K562 (cell line): ENCODE measurements around the gene RBPJL. TPM values are rescaled to one million over a fixed set of nuclear protein-coding genes. Genes with fewer than 3 reads are reported as not detected.
A peak's percentile ranks its signal among the peaks of the same experiment; 100 is the strongest.

Source experiments
- CBFA2T2 ChIP-seq: fragments of 450-650 bp; conservative IDR thresholded peaks from 2 replicates; pipeline ENCODE4 v1.6.1; 2017; ENCODE audit warnings: mild to moderate bottlenecking
- ELF1 ChIP-seq: fragments of 200-800 bp; sonication (Bioruptor generic); IDR thresholded peaks from 2 replicates; pipeline ENCODE4 v1.6.1; 2016; ENCODE audit warnings: missing genetic modification characterization, missing compliant biosample characterization
- GATA2 ChIP-seq: sonication (generic); formaldehyde crosslinking; IDR thresholded peaks from 2 replicates; pipeline ENCODE4 v1.4.0; 2020; ENCODE audit warnings: mild to moderate bottlenecking, missing genetic modification reagents
- GTF2E2 ChIP-seq: fragments of 200-800 bp; sonication (Bioruptor generic); IDR thresholded peaks from 2 replicates; pipeline ENCODE4 v1.6.1; 2016; ENCODE audit warnings: missing genetic modification characterization, missing compliant biosample characterization
- GTF2F1 ChIP-seq: IDR thresholded peaks from 2 replicates; pipeline ENCODE4 v1.6.1; 2011; ENCODE audit warnings: low read depth, low read length, improper control_type of control experiment
- HDAC6 ChIP-seq: IDR thresholded peaks from 2 replicates; pipeline ENCODE4 v1.6.1; 2012; ENCODE audit warnings: low read depth, mild to moderate bottlenecking, control low read depth, inconsistent platforms, low read length, moderate library complexity
- MCM5 ChIP-seq: fragments of 450-650 bp; IDR thresholded peaks from 2 replicates; pipeline ENCODE4 v1.6.1; 2016; ENCODE audit warnings: low read depth
- NCOA1 ChIP-seq: fragments of 450-650 bp; IDR thresholded peaks from 2 replicates; pipeline ENCODE4 v1.6.1; 2016; ENCODE audit warnings: low read depth
- NCOA2 ChIP-seq, 2 experiments: fragments of 450-650 bp; IDR thresholded peaks; 2 replicates each; pipeline ENCODE4 v1.6.1; 2018; ENCODE audit warnings: mild to moderate bottlenecking in 2 of 2, moderate library complexity in 1 of 2; ENCODE audit not compliant: partially characterized antibody in 2 of 2
- PHF8 ChIP-seq: fragments of 200-600 bp; sonication (generic); IDR thresholded peaks from 2 replicates; pipeline ENCODE4 v1.6.1; 2012; ENCODE audit warnings: mixed run types, mild to moderate bottlenecking, inconsistent platforms, low read length, moderate library complexity, borderline replicate concordance
- SIRT6 ChIP-seq: IDR thresholded peaks from one replicate; pipeline ENCODE4 v1.6.1; 2012; ENCODE audit warnings: low read depth, mild to moderate bottlenecking, control low read depth, inconsistent platforms, low read length, moderate library complexity
- SMAD3 ChIP-seq: fragments of 450-650 bp; formaldehyde crosslinking; conservative IDR thresholded peaks from 2 replicates; pipeline ENCODE4 v1.4.0; 2020; ENCODE audit warnings: mild to moderate bottlenecking
- ZFX ChIP-seq: sonication (generic); formaldehyde crosslinking; IDR thresholded peaks from 2 replicates; pipeline ENCODE4 v1.8.0; 2022; ENCODE audit warnings: mild to moderate bottlenecking, missing genetic modification reagents, moderate library complexity
- ZNF717 ChIP-seq: fragments of 250-450 bp; sonication (Bioruptor Pico); IDR thresholded peaks from 2 replicates; pipeline ENCODE4 v1.5.0; 2021
- polyA plus RNA-seq, 8 experiments: library from polyadenylated mRNA; depleted of rRNA in 4 of 8; stranded (reverse) in 5 of 8; unstranded in 3 of 8; fragments of >200 nt; fragmentation: Nextera tagmentation in 2 of 8; fragmentation: Illumina TruSeq in 1 of 8; extraction: Ambion mirVana in 2 of 8; extraction: Trizol in 1 of 8; gene quantifications; 2 replicates each; pipeline versions ENCODE4 v1.2.1 to v1.2.3, GENCODE V29; 2011 to 2014; ENCODE audit warnings: inconsistent platforms in 1 of 8, missing spikeins in 1 of 8
- total RNA-seq, 7 experiments: library from RNA; depleted of rRNA in 6 of 7; stranded (reverse); fragments of >200 nt in 6 of 7; fragmentation: Illumina TruSeq in 2 of 7; extraction: Trizol in 2 of 7; gene quantifications; 2 replicates each; pipeline versions ENCODE4 v1.2.1 to v1.2.3, GENCODE V29; 2011 to 2021; ENCODE audit warnings: low replicate concordance in 1 of 7
- TF ChIP-seq, protein P1 (sequence below): sonication (generic); formaldehyde crosslinking; IDR thresholded peaks from 2 replicates; pipeline ENCODE4 v1.8.1; 2023; ENCODE audit warnings: missing genetic modification reagents, mild to moderate bottlenecking, borderline replicate concordance
- TF ChIP-seq, protein P2 (sequence below): fragments of 150-350 bp; conservative IDR thresholded peaks from 2 replicates; pipeline ENCODE4 v1.6.1; 2014; ENCODE audit warnings: low read length
- TF ChIP-seq, protein P3 (sequence below): fragments of 450-650 bp; formaldehyde crosslinking; IDR thresholded peaks from 2 replicates; pipeline ENCODE4 v1.4.0; 2020; ENCODE audit warnings: mild to moderate bottlenecking, moderate library complexity
- TF ChIP-seq, protein P4 (sequence below): fragments of 450-650 bp; conservative IDR thresholded peaks from 2 replicates; pipeline ENCODE4 v1.6.1; 2016; ENCODE audit warnings: missing genetic modification characterization, low read depth, mild to moderate bottlenecking, missing compliant biosample characterization, moderate library complexity

The RBPJL gene
- total and polyA plus RNA-seq, 9 of the 15 experiments (the other 6 are each of a cell fraction or from before 2014, with no cell fraction given) = not detected

DNA sequence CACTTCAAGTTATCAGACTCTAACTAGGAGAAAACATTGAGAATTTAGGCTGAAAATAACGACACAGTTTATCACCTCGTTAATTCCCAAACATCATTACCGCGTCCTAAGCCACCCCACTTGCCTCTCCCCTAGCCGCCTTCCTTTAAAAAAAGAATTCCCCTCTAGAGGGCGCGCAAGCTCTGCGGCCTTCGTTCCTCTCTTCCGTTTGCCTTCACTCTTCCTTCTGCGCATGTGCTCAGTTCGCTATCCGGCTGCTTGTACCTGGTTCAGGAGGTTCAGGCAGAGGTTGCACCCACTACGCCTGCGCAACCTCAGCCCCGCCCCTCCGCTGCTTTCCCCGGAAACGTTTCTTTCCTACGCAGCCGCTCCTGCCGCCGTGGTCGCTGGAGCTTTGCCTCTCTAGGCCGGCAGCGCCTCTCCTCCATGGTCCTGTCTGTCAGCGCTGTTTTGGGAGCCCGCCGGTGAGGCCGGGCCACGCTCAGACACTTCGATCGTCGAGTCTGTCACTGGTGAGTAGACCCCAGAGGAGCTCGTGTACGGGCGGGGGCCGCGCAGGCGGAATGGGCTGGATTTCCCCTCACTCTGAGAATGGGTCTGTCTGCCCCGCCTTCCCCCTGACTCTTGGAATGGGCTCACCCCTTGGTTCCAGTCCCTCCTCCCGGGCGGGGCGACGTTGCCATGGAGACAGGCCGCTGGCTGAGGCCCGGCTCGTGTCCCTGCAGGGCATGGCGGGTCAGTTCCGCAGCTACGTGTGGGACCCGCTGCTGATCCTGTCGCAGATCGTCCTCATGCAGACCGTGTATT lies 56.4 kb downstream of the RBPJL start, which contains the start of gene SYS1 (continued):
- TF ChIP-seq, protein P1, sequence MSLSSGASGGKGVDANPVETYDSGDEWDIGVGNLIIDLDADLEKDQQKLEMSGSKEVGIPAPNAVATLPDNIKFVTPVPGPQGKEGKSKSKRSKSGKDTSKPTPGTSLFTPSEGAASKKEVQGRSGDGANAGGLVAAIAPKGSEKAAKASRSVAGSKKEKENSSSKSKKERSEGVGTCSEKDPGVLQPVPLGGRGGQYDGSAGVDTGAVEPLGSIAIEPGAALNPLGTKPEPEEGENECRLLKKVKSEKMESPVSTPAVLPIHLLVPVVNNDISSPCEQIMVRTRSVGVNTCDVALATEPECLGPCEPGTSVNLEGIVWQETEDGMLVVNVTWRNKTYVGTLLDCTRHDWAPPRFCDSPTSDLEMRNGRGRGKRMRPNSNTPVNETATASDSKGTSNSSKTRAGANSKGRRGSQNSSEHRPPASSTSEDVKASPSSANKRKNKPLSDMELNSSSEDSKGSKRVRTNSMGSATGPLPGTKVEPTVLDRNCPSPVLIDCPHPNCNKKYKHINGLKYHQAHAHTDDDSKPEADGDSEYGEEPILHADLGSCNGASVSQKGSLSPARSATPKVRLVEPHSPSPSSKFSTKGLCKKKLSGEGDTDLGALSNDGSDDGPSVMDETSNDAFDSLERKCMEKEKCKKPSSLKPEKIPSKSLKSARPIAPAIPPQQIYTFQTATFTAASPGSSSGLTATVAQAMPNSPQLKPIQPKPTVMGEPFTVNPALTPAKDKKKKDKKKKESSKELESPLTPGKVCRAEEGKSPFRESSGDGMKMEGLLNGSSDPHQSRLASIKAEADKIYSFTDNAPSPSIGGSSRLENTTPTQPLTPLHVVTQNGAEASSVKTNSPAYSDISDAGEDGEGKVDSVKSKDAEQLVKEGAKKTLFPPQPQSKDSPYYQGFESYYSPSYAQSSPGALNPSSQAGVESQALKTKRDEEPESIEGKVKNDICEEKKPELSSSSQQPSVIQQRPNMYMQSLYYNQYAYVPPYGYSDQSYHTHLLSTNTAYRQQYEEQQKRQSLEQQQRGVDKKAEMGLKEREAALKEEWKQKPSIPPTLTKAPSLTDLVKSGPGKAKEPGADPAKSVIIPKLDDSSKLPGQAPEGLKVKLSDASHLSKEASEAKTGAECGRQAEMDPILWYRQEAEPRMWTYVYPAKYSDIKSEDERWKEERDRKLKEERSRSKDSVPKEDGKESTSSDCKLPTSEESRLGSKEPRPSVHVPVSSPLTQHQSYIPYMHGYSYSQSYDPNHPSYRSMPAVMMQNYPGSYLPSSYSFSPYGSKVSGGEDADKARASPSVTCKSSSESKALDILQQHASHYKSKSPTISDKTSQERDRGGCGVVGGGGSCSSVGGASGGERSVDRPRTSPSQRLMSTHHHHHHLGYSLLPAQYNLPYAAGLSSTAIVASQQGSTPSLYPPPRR (CRISPR knock-in tag) = peak; percentile 50; the same call in 1 of the 2 replicates
- TF ChIP-seq, protein P2, sequence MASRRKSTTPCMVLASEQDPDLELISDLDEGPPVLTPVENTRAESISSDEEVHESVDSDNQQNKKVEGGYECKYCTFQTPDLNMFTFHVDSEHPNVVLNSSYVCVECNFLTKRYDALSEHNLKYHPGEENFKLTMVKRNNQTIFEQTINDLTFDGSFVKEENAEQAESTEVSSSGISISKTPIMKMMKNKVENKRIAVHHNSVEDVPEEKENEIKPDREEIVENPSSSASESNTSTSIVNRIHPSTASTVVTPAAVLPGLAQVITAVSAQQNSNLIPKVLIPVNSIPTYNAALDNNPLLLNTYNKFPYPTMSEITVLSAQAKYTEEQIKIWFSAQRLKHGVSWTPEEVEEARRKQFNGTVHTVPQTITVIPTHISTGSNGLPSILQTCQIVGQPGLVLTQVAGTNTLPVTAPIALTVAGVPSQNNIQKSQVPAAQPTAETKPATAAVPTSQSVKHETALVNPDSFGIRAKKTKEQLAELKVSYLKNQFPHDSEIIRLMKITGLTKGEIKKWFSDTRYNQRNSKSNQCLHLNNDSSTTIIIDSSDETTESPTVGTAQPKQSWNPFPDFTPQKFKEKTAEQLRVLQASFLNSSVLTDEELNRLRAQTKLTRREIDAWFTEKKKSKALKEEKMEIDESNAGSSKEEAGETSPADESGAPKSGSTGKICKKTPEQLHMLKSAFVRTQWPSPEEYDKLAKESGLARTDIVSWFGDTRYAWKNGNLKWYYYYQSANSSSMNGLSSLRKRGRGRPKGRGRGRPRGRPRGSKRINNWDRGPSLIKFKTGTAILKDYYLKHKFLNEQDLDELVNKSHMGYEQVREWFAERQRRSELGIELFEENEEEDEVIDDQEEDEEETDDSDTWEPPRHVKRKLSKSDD = no peak
- TF ChIP-seq GTF2F1 (no peak), CBFA2T2 (no peak), GATA2 (CRISPR knock-in tag) (no peak), NCOA1 (no peak; the same call in 1 of the 2 replicates), ELF1 (peak; percentile 92), MCM5 (no peak), HDAC6 (no peak), SMAD3 (CRISPR knock-in tag) (0 out of 2 replicates have a peak, but pooled peaks have one; percentile 41), ZFX (CRISPR knock-in tag) (peak; percentile 86), PHF8 (peak; percentile 94), SIRT6 (no peak), GTF2E2 (tag) (no peak; the same call in 1 of the 2 replicates), ZNF717 (CRISPR knock-in tag) (no peak), NCOA2 (IDR thresholded peaks at IDR 0.05; ENCODE audit: partially characterized antibody in 2 of 2) (no peak)
- TF ChIP-seq, protein P3, sequence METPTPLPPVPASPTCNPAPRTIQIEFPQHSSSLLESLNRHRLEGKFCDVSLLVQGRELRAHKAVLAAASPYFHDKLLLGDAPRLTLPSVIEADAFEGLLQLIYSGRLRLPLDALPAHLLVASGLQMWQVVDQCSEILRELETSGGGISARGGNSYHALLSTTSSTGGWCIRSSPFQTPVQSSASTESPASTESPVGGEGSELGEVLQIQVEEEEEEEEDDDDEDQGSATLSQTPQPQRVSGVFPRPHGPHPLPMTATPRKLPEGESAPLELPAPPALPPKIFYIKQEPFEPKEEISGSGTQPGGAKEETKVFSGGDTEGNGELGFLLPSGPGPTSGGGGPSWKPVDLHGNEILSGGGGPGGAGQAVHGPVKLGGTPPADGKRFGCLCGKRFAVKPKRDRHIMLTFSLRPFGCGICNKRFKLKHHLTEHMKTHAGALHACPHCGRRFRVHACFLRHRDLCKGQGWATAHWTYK (CRISPR knock-in tag) = no peak
- TF ChIP-seq, protein P4, sequence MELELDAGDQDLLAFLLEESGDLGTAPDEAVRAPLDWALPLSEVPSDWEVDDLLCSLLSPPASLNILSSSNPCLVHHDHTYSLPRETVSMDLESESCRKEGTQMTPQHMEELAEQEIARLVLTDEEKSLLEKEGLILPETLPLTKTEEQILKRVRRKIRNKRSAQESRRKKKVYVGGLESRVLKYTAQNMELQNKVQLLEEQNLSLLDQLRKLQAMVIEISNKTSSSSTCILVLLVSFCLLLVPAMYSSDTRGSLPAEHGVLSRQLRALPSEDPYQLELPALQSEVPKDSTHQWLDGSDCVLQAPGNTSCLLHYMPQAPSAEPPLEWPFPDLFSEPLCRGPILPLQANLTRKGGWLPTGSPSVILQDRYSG (tag) = no peak
